HUES6 (cell line): Measurements from ENCODE around the gene ZFP64.

Source experiments
- H3K27ac ChIP-seq: 2 replicates; pipeline ENCODE4 v1.7.0; 2013; ENCODE audit warnings: low read depth, mild to moderate bottlenecking, low read length, inconsistent platforms
- H3K27me3 ChIP-seq: 2 replicates; pipeline ENCODE4 v1.6.1; 2013; ENCODE audit warnings: low read length; ENCODE audit not compliant: control insufficient read depth, insufficient read depth
- H3K36me3 ChIP-seq: 2 replicates; pipeline ENCODE4 v1.6.1; 2013; ENCODE audit warnings: low read length; ENCODE audit not compliant: control insufficient read depth, insufficient read depth
- H3K4me1 ChIP-seq: 2 replicates; pipeline ENCODE4 v1.6.1; 2013; ENCODE audit warnings: low read length; ENCODE audit not compliant: control insufficient read depth, insufficient read depth
- H3K4me3 ChIP-seq: 2 replicates; pipeline ENCODE4 v1.5.1; 2013; ENCODE audit warnings: low read depth, low read length
- H3K9ac ChIP-seq: one replicate; pipeline ENCODE4 v1.6.1; 2013; ENCODE audit warnings: mild to moderate bottlenecking, low read length
- H3K9me3 ChIP-seq: 2 replicates; pipeline ENCODE4 v1.6.1; 2013; ENCODE audit warnings: low read depth, low read length; ENCODE audit not compliant: control insufficient read depth, insufficient read depth

The ZFP64 gene

DNA sequence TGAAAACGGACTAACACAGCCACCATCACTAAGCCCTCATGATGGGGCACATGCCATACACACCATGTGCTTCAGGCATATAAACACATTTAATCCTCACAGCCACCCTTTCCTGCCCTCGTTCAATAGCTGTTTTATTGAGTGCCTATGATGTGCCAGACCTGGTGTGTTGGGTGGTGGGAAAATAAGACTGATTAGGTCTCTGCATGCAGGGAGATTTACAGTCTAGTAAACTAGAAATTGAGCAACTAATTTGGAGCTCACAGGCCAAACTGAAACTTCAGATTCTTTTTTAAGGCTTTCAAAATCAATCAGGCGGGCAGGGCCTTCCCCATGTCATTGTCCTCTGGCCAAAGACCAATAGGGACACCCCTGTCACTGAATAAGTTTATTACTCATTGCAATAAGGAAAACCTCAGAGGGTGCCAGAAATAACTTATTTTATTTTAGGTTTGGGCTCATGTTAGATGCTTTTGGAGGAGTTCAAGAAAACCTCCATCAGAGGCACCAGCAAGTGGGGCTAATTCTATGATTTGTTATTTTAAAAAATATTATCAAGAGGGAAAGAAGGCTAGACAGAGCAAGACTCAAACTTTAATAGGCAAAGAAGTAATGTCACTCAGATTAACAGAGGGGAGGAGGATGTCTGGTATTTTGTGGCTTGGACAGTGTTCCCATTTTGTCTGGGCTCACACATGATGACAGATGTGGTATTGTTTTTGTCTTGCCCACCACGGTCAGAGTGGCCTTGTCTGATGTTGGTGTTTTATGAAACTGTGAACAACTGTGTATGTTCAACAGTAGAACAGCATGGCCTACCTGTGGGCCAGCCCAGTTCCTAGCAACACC lies 12.0 kb downstream of the ZFP64 start:
- no peak overlapping the region for H3K27ac ChIP-seq
- no peaks in the 10 kb centered on the region for H3K4me1 ChIP-seq
- H3K9ac ChIP-seq = no peak overlapping the region
- H3K9me3 ChIP-seq = no peaks in the 10 kb centered on the region
- no peak overlapping the region for H3K4me3 ChIP-seq
- no peaks in the 10 kb centered on the region for H3K27me3 ChIP-seq
- H3K36me3 ChIP-seq = peaks cover 24% of the 10 kb centered on the region

DNA sequence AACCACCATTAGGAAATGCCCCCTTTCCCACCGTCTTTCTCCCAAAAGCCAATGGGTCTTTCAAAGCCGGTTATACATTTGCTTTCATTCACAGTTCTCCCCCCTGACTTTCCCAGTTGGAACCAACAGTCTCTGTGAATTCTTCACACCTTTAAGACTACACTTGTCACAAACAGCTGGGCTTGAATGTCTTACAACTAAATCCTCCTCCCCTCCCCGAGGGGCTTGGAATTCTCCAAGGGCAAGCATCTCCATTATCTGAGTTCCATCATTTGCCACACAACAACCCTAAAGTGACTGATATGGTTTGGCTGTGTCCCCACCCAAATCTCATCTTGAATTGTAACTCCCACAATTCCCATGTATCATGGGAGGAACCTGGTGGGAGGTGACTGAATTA lies 12.9 kb downstream of the ZFP64 start:
- Histone ChIP-seq H3K4me1 (no peaks in the 10 kb centered on the region), H3K4me3 (no peak overlapping the region), H3K9ac (no peak overlapping the region), H3K27me3 (no peaks in the 10 kb centered on the region), H3K9me3 (no peaks in the 10 kb centered on the region), H3K36me3 (peaks cover 21% of the 10 kb centered on the region), H3K27ac (no peak overlapping the region)

DNA sequence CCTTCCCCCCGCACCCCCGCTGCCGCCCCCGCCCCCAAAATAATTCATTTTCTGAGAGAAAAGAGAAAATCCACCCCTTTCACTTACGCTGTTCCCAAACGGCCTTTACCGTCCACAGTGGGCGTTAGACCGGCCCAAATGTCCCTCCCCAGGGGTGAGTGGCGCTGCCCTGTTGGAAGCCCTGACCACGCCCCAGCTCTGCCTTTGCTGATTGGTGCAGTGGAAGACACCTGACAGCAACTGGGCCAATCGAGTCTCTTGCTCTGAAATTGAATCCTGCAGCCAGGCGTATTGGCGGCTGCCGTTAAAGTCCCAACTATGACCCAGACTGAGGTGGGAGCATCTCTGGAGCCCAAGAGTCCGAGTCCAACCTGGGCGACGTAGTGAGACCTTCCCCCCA lies 15.7 kb downstream of the ZFP64 start:
- Histone ChIP-seq H3K9me3 (no peaks in the 10 kb centered on the region), H3K4me3 (no peak overlapping the region), H3K27me3 (no peaks in the 10 kb centered on the region), H3K9ac (no peak overlapping the region), H3K4me1 (no peaks in the 10 kb centered on the region), H3K27ac (no peak overlapping the region), H3K36me3 (peaks cover 9% of the 10 kb centered on the region)

DNA sequence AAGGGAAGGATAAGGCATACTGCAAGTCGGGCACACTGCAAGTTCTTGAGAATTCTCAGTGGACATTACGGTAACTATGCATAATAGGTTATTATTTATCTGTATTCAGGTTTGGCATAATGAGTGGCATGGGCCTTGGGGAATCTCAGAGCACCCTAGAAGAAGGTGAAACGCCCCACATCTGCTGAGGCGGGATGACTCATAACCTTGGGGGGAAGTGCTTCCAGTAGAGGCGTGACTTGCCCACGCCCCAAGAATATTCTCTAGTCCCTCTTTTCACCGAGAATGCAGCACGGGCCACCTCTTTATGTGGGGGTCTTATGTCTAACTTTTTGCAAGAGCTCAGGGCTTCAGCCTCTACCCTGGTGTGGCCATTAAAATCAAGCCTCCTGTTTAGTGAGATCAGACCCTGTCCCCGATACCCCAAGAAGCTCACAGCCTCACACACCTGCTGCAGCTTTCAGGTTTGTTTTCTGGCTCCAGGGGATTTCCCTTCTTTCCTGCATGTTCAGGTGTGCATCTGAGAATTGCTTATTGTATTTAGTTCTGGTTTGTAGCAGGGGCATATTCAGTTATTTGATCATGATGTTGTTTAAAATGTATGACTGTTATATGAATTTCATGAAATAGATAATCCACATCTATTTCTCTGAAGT lies 19.1 kb downstream of the ZFP64 start:
- Histone ChIP-seq H3K9ac (no peak overlapping the region), H3K4me1 (no peaks in the 10 kb centered on the region), H3K4me3 (no peak overlapping the region), H3K36me3 (peaks cover 17% of the 10 kb centered on the region), H3K27me3 (no peaks in the 10 kb centered on the region), H3K27ac (no peak overlapping the region), H3K9me3 (no peaks in the 10 kb centered on the region)

DNA sequence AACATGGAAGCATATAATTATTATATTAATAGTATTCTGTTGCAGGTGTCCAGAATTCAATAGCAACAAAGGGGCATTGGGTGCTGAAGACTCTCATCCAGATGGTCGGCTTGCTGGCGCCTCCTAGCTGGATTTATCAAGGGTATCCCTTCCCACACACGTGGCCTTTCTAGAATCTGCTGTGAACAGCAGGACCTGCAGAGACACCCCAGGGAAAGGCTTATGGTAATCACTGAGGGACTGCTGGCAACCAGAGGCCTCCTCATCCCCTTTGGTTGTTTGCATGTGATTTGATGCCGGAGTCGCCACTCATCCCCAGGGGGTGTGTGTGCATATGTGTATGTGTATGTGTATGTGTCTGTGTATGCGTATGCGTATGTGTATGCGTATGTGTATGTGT lies 20.6 kb downstream of the ZFP64 start:
- peaks cover 17% of the 10 kb centered on the region for H3K36me3 ChIP-seq
- no peaks in the 10 kb centered on the region for H3K27me3 ChIP-seq
- no peaks in the 10 kb centered on the region for H3K4me1 ChIP-seq
- H3K9ac ChIP-seq = no peak overlapping the region
- H3K27ac ChIP-seq = no peak overlapping the region
- H3K9me3 ChIP-seq = no peaks in the 10 kb centered on the region
- no peak overlapping the region for H3K4me3 ChIP-seq

DNA sequence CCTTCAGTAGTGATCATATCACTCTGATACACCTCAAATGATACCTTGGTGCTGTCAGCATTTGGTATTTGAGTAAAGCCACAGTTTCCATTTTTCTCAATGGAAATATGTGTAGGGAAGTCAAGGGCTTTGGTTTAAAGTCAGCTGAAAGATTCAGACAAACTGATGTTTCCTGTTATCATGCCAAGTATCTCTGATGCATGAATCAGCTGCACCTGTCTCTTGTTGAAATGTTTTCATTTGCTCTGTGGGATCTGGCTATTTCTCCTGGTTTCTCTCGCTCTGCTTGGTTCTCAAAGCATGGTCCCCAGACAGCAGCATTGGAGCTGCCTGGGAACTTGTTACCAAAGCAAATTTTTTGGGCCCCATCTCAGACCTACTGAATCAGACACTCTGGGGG lies 23.5 kb downstream of the ZFP64 start:
- Histone ChIP-seq H3K9me3 (peaks cover 3% of the 10 kb centered on the region; the same call in 1 of the 2 replicates), H3K36me3 (peaks cover 38% of the 10 kb centered on the region)

GRCh38 chr20:52167232-52167840 lies 24.2 kb downstream of the ZFP64 start:
- Histone ChIP-seq H3K4me3 (no peak overlapping the region), H3K9ac (no peak overlapping the region), H3K36me3 (peaks cover 42% of the 10 kb centered on the region), H3K4me1 (no peaks in the 10 kb centered on the region), H3K27me3 (no peaks in the 10 kb centered on the region), H3K9me3 (peaks cover 3% of the 10 kb centered on the region; the same call in 1 of the 2 replicates), H3K27ac (no peak overlapping the region)

More for the DNA sequence above, 23.5 kb downstream of the ZFP64 start:
- no peak overlapping the region for H3K9ac ChIP-seq
- no peak overlapping the region for H3K4me3 ChIP-seq
- H3K27ac ChIP-seq = no peak overlapping the region
- H3K4me1 ChIP-seq = no peaks in the 10 kb centered on the region
- no peaks in the 10 kb centered on the region for H3K27me3 ChIP-seq

DNA sequence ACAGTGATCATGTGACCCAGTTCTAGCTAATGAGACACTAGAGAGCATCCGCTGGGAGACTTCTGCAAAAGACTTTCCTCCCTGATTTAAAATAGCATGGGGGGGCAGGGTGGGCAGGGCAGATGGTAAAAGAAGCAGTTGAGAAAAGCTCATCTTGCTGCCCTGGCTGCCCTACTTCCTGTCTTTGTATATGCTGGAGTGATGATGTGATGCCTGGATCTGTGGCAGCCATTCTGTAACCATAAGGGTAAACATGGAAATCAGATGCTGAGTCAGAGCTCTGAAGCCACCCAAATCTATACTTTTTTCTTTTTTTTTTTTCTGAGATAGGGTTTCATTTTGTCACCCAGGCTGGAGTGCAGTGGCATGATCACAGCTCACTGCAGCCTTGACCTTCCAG lies 25.4 kb downstream of the ZFP64 start:
- no peaks in the 10 kb centered on the region for H3K27me3 ChIP-seq
- no peak overlapping the region for H3K4me3 ChIP-seq
- H3K9me3 ChIP-seq = peaks cover 3% of the 10 kb centered on the region; the same call in 1 of the 2 replicates
- H3K4me1 ChIP-seq = no peaks in the 10 kb centered on the region
- H3K9ac ChIP-seq = no peak overlapping the region
- H3K27ac ChIP-seq = no peak overlapping the region
- peaks cover 41% of the 10 kb centered on the region for H3K36me3 ChIP-seq

DNA sequence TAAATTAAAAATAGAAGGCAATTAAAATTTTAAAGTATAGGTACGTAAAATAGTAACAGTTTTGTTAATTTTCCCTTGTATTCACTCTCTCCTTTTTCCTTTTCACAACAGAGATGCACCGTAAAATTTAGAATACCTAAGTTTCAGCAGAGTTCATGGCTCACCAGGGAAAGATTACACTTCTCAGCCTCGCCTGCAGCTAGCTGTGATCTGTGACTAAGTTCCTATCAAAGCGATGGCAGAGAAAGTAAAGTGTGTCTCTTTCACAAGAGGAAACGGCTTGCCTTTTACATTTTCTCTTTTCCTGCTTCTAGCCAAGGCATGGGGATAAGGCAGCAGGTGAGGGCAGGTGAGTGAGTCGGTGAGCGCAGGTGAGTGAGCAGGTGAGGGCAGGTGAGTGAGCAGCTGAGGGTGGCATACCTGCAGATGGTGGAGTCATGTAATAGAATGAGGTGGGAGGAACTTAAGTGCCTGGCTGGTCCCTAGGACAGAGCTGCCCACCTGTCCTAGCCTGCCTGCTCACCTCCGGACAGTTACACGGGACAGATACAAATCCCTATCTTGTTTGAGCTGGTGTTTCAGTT lies 30.9 kb downstream of the ZFP64 start:
- no peak overlapping the region for H3K4me3 ChIP-seq
- H3K4me1 ChIP-seq = no peaks in the 10 kb centered on the region
- no peaks in the 10 kb centered on the region for H3K27me3 ChIP-seq
- peaks cover 17% of the 10 kb centered on the region for H3K9me3 ChIP-seq
- H3K27ac ChIP-seq = no peak overlapping the region
- no peak overlapping the region for H3K9ac ChIP-seq
- H3K36me3 ChIP-seq = peaks cover 69% of the 10 kb centered on the region

DNA sequence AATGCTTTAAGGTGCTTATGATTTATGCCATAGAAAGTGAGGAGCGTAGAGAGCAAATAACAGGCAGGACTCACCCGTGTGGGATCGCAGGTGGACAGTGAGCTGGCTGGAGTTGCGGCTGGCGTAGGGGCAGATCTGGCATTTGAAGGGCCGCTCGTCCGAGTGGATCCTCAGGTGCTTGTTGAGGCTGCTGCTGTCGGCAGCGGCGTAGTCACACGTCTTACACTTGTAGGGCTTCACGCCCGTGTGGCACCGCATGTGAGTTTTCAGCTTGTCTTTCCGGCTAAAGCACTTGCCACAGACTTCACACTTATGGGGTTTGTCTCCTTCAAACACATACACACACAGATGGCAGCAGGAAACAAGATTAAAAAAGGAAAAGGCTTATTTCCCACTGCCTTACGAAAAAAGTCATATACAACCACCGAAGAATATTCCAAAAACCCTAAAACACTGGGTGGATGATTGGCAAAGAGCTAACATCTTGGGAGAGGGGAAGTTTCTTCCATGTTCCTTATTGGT lies 31.5 kb downstream of the ZFP64 start:
- Histone ChIP-seq H3K9me3 (peaks cover 15% of the 10 kb centered on the region), H3K36me3 (peaks cover 65% of the 10 kb centered on the region), H3K27ac (no peak overlapping the region), H3K27me3 (no peaks in the 10 kb centered on the region), H3K4me1 (no peaks in the 10 kb centered on the region), H3K4me3 (no peak overlapping the region), H3K9ac (no peak overlapping the region)
